PFSK-1 (cell line): ENCODE results near the gene HOXB2.

Experiments
- FOXP2 ChIP-seq: optimal IDR thresholded peaks from 2 replicates; pipeline ENCODE3; 2011; ENCODE audit warnings: borderline replicate concordance, control low read depth, inconsistent platforms; ENCODE audit not compliant: insufficient read depth; ENCODE audit errors: extremely low read length, extremely low read depth
- POLR2AphosphoS5 ChIP-seq: IDR thresholded peaks from 2 replicates; pipeline ENCODE4 v1.6.1; 2012; ENCODE audit warnings: low read depth, mild to moderate bottlenecking, control low read depth, low read length, moderate library complexity
- SIN3A ChIP-seq: IDR thresholded peaks from 2 replicates; pipeline ENCODE4 v1.6.1; 2012; ENCODE audit warnings: mild to moderate bottlenecking, low read length, moderate library complexity, borderline replicate concordance; ENCODE audit not compliant: insufficient read depth
- TAF1 ChIP-seq: IDR thresholded peaks from 2 replicates; pipeline ENCODE4 v1.6.1; 2012; ENCODE audit warnings: low read length, control low read depth, borderline replicate concordance; ENCODE audit not compliant: insufficient read depth
- TF ChIP-seq, protein P1 (sequence below), 2 experiments: IDR thresholded peaks; 2 replicates each; pipeline versions ENCODE4 v1.6.1 to v1.8.0; 2011 to 2012; ENCODE audit warnings: low read depth in 2 of 2, low read length in 2 of 2, control low read depth in 1 of 2, inconsistent platforms in 1 of 2, mild to moderate bottlenecking in 1 of 2, moderate library complexity in 1 of 2; ENCODE audit not compliant: insufficient read depth in 1 of 2

DNA sequence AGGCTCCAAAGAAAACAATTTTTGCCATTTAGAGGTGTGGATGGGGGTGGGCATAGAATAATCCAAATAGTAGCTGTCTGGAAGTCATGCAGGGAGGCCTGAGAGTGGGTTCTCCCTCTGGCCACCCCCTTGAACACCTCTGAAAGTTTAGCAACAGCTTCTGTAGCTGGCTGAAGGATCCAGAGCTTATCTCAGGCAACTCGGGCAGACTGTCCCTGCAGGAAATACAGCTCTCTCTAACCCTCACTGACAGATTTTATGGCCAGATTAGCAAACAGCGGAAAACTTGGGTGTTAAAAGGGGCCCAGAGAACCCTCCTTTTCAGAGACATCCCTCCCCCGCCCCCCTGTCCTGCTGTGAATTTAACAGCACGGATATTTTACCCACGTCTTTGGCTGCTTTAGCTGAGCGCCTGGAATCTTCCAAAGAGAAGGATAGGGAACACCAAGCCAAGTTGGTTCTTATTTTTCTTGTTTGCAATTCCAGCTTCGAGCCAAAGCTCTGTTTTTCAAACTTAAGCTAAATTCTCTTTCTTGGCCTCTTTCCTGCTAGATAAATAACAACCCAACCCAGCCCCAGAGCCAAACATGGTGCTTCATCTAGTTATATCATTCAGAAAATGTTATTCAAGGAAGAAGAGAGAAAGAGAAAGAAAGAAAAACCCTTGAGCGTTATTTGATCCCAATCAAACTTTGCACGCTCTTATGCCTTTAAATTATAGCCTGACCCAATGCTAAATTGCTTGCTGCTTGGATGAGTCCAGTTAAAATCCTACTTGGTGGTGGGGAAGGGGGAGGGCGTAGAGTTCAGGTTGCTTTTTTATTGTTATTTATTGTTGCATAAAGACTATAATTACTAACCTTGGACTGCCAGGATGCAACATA lies 2.3 kb upstream of the HOXB2 start:
- TF ChIP-seq, protein P1, sequence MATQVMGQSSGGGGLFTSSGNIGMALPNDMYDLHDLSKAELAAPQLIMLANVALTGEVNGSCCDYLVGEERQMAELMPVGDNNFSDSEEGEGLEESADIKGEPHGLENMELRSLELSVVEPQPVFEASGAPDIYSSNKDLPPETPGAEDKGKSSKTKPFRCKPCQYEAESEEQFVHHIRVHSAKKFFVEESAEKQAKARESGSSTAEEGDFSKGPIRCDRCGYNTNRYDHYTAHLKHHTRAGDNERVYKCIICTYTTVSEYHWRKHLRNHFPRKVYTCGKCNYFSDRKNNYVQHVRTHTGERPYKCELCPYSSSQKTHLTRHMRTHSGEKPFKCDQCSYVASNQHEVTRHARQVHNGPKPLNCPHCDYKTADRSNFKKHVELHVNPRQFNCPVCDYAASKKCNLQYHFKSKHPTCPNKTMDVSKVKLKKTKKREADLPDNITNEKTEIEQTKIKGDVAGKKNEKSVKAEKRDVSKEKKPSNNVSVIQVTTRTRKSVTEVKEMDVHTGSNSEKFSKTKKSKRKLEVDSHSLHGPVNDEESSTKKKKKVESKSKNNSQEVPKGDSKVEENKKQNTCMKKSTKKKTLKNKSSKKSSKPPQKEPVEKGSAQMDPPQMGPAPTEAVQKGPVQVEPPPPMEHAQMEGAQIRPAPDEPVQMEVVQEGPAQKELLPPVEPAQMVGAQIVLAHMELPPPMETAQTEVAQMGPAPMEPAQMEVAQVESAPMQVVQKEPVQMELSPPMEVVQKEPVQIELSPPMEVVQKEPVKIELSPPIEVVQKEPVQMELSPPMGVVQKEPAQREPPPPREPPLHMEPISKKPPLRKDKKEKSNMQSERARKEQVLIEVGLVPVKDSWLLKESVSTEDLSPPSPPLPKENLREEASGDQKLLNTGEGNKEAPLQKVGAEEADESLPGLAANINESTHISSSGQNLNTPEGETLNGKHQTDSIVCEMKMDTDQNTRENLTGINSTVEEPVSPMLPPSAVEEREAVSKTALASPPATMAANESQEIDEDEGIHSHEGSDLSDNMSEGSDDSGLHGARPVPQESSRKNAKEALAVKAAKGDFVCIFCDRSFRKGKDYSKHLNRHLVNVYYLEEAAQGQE (IDR thresholded peaks at IDR 0.05; ENCODE audit: insufficient read depth in 1 of 2, low read depth in 2 of 2, low read length in 2 of 2) = no peak
- TF ChIP-seq POLR2AphosphoS5 = no peak
- TF ChIP-seq TAF1 = no peak
- no peak for TF ChIP-seq SIN3A
- TF ChIP-seq FOXP2 = no peak
